ENCODE results near the gene ALDH3A1.

DNA sequence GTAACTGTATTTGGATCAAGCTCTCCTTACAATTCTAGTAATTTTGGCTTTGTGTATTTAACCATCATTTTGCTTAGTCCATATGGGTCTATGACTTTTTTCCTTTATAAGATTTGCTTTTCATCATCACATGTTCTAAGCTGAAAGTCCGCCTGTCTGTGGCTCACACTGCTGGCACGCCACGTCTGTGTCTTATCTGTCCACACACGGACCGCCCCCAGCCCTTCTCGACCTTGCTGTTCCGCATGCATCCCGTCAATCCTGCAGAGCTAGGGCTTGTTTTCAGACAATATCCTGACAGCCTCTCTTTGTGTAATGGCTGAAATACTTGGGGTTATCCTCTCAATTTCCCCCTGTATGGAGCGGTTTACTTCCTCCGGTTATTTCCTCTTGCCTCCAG lies 8.4 kb upstream of the ALDH3A1 start:
- TF ChIP-seq EZH2 (IDR thresholded peaks at IDR 0.05; ENCODE audit: borderline replicate concordance, insufficient read depth, low read length, poor library complexity, severe bottlenecking) (no peak), EP300 (conservative IDR thresholded peaks at IDR 0.05; ENCODE audit: poor library complexity, severe bottlenecking) (no peak), POLR2AphosphoS5 (IDR thresholded peaks at IDR 0.05) (no peak), RAD21 (conservative IDR thresholded peaks at IDR 0.05) (no peak)
- TF ChIP-seq, protein P1, sequence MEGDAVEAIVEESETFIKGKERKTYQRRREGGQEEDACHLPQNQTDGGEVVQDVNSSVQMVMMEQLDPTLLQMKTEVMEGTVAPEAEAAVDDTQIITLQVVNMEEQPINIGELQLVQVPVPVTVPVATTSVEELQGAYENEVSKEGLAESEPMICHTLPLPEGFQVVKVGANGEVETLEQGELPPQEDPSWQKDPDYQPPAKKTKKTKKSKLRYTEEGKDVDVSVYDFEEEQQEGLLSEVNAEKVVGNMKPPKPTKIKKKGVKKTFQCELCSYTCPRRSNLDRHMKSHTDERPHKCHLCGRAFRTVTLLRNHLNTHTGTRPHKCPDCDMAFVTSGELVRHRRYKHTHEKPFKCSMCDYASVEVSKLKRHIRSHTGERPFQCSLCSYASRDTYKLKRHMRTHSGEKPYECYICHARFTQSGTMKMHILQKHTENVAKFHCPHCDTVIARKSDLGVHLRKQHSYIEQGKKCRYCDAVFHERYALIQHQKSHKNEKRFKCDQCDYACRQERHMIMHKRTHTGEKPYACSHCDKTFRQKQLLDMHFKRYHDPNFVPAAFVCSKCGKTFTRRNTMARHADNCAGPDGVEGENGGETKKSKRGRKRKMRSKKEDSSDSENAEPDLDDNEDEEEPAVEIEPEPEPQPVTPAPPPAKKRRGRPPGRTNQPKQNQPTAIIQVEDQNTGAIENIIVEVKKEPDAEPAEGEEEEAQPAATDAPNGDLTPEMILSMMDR (IDR thresholded peaks at IDR 0.05; ENCODE audit: poor library complexity, severe bottlenecking), result no peak
